HG03108 (cell line): Measurements from ENCODE around the gene BUD23.

Source experiments
- ATAC-seq: cut with Tn5 transposase; IDR thresholded peaks from one replicate; pipeline ENCODE4 v1.9.1; 2021; ENCODE audit warnings: moderate library complexity; ENCODE audit not compliant: unreplicated experiment

BUD23 gene

DNA sequence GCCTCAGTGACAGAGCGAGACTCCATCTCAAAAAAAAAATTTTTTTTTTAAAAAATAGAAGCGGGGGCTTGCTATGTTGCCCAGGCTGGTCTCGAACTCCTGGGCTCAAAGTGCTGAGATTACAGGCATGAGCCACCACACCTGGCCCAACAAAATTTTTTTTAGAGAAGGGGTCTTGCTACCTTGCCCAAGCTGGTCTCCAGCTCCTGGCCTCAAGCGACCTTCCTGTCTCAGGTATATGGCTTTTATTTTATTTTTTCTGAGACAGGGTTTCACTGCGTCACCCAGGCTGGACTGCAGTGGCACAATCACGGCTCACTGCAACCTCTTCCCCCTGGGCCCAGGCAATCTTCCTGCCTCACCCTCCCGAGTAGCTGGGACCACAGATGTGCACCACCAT, 56.8 kb downstream of the BUD23 start:
- no peak for ATAC-seq

DNA sequence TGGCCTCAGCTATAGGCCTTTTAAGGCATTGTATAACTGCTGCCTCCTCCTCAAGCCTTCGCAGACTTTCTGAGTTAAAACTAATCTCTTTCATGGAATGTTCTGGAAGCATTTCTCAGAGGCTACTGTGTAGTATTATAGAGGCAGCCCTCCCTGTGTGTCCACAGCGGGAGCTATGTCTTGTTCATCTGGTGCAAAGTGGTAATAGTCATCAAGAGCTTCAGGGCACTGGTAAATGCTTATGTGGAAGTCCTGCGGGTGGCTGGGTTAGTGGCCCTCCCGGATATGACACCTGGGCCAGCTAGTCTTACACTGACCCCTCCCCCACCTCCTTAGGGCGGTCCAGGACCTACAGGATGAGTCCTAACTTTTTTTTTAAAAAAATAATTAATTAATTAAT, 57.4 kb downstream of the BUD23 start:
- ATAC-seq, result no peak

DNA sequence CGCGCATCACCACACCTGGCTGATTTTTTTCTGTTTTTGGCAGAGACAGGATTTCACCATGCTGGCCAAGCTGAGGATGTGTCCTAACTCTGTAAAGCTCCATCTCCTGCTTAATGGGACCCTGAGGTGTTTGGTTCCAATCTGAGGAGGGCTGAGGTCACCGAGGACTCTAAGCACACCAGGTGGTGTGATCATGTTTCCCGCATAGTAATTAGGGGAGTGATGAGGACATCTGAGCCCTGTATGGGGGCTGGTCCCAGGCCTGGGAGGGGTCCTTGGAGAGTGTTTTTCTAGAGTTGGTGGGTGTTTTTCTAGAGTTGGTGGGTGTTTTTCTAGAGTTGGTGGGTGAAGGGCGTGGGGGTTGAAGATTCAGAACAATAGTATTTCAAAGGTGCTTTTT, 58.2 kb downstream of the BUD23 start:
- no peak for ATAC-seq

DNA sequence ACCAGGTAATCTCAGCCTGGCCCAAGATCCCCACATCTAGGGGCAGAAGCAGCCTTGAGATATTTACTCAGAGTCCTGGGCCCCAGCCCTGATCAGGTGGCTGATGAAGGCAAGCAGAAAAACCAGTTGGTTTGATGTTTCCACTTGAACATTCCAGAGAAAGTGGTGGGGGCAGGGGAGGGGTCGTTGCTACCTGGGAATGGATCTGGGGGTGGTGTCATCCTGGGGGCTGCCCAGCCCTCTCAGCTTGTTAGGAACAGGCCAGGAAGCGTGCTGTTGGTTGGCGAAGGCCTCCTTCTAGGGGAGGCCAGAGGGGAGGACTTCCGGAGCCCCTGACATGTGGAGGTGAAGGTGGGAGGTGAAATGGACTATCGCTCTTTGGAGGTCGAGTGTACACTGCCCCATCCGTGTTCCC, 58.9 kb downstream of the BUD23 start:
- ATAC-seq, result no peak

DNA sequence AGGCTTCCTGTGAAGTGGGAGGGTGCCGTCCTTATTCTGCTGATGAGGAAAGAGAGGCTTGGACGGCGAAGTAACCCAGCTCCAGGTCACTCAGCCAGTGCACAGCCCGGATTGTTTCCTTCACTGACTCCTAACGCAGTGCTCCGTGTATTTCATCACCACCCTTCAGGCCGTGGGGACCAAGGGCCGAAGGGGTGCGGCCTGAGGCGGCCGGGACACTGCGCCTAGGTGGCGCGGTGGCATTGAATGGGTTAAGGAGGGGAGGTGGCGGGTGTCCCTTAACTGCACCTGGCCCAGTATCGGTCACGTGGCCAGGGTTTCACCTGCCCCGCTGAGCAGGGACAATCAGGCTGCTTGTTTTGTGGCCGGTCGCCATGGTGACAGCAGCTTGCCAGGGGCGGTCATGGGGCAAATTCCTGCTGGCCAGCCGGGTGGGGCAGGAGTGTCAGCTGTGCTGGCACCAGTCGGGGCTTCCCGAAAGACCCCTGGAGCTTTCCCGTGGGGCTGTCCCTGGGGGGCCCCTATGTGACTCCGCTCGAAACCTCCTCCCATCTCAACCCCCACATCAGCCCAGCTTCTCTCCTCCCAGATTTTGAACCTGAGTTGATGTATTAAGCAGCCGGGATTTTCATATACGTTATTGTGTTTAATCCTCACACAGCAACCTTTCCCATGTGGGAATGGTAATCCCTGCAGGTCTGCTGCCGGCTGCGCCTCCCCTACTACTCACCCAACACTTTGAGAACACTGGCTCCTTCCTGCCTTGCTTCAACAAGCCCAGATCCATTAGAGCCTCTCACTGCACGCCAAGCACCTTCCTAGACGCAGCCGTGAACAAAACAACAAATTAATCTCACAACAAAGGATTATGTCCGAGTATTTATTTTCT, 59.6 kb downstream of the BUD23 start:
- no peak for ATAC-seq

DNA sequence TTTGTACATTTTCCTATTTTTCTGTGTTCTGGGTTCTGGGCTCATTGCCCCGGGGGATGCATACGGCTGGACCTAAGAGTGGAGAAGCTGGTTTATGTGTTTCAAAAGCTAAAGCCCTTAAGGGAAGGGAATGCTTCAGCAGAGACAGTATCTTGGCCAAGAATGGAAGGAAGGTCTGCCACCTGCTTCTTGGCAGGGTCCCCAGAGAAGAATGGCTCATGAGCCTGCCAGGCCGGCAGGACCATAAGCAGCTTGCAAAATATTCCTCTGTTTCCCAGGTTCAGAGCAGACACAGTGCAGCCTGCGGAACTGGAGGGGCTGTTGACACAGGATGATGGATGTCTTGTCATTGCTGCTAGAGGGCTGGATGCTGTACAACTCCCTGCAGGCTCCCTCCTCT, 63.0 kb downstream of the BUD23 start:
- no peak for ATAC-seq
